HepG2 (cell line): ENCODE results near the gene FLVCR1. TPM values are rescaled to one million over a fixed set of nuclear protein-coding genes. Genes with fewer than 3 reads are reported as not detected.

ENCODE experiments used
- ATAC-seq: fragments of 200-7000 bp; cut with Tn5 transposase; 3 replicates; pipeline ENCODE4 v1.9.1; 2020; ENCODE audit warnings: mild to moderate bottlenecking, moderate library complexity
- BruUV-seq: library from RNA; stranded (reverse); fragments of 400-500 nt; replicated peaks from 2 replicates; lab custom pipeline; 2021; lab: Mats Ljungman, UMichigan
- CTCF ChIA-PET: fragments of 300-600 bp; formaldehyde crosslinking; extraction: SDS; loops from one replicate; lab custom pipeline; 2021; ENCODE audit warnings: low total read pairs, inconsistent platforms, low intra/inter-chr PET ratio; lab: Yijun Ruan, JAX
- POLR2A ChIA-PET: fragments of 350-600 bp; sonication (Branson Sonifier 250); formaldehyde crosslinking; loops from one replicate; lab custom pipeline; 2020; ENCODE audit warnings: antibody characterized with exemption, inconsistent platforms; lab: Yijun Ruan, JAX
- DNase-seq: peaks from one replicate; pipeline ENCODE4 v3.0.0-alpha.2; 2015; ENCODE audit warnings: low spot score
- FAIRE-seq: peaks from 3 replicates; lab custom pipeline; 2011; peaks lifted over from hg19 to GRCh38; lab: Jason Lieb, UNC
- H2AFZ ChIP-seq: one replicate; pipeline ENCODE4 v1.6.1; 2011; ENCODE audit warnings: low read length, inconsistent platforms
- H3K27ac ChIP-seq: fragments of 300-600 bp; 3 replicates; pipeline ENCODE4 v1.8.0; 2011; ENCODE audit warnings: mixed run types, mild to moderate bottlenecking, mixed read lengths, low read length, inconsistent platforms; ENCODE audit not compliant: insufficient read depth; ENCODE audit errors: extremely low read length
- H3K27me3 ChIP-seq, 2 experiments: fragments of 200-600 bp in 1 of 2; 2 replicates in 1 of 2; 3 replicates in 1 of 2; pipeline versions ENCODE4 v1.6.0 to v1.8.0; 2011; ENCODE audit warnings: low read length in 2 of 2, mild to moderate bottlenecking in 2 of 2, moderate library complexity in 2 of 2, inconsistent platforms in 1 of 2; ENCODE audit not compliant: insufficient read depth in 2 of 2, control insufficient read depth in 1 of 2
- H3K36me3 ChIP-seq, 2 experiments: fragments of 200-600 bp in 1 of 2; replicated peaks in 1 of 2; 2 replicates in 1 of 2; 3 replicates in 1 of 2; pipeline versions ENCODE4 v1.5.1 to v1.8.0; 2011; ENCODE audit warnings: low read length in 2 of 2, inconsistent platforms in 1 of 2; ENCODE audit not compliant: insufficient read depth in 2 of 2, control insufficient read depth in 1 of 2
- H3K4me1 ChIP-seq: 2 replicates; pipeline ENCODE4 v1.5.1; 2012; ENCODE audit warnings: low read length, inconsistent platforms; ENCODE audit not compliant: insufficient read depth
- H3K4me2 ChIP-seq: 2 replicates; pipeline ENCODE4 v1.6.0; 2011; ENCODE audit warnings: low read depth, low read length, inconsistent platforms
- H3K4me3 ChIP-seq, 3 experiments: fragments of 200-600 bp in 1 of 3; sonication (generic), shearing (Covaris generic) in 1 of 3; replicated peaks in 1 of 3; 2 replicates each; pipeline ENCODE4 v1.5.1; 2011 to 2016; ENCODE audit warnings: low read length in 3 of 3, inconsistent platforms in 2 of 3, low read depth in 2 of 3, mild to moderate bottlenecking in 2 of 3, control low read depth in 1 of 3, mixed read lengths in 1 of 3; ENCODE audit not compliant: insufficient read depth in 1 of 3
- H3K79me2 ChIP-seq: one replicate; pipeline ENCODE4 v1.6.1; 2011; ENCODE audit warnings: low read length, inconsistent platforms; ENCODE audit not compliant: insufficient read depth
- H3K9ac ChIP-seq: 2 replicates; pipeline ENCODE4 v1.6.0; 2011; ENCODE audit warnings: mild to moderate bottlenecking, low read depth, low read length, inconsistent platforms; ENCODE audit not compliant: insufficient read depth
- H3K9me3 ChIP-seq: 2 replicates; pipeline ENCODE4 v1.5.1; 2012; ENCODE audit warnings: mild to moderate bottlenecking, low read length
- H4K20me1 ChIP-seq: 2 replicates; pipeline ENCODE4 v1.6.0; 2011; ENCODE audit warnings: inconsistent platforms, mild to moderate bottlenecking, low read length, moderate library complexity; ENCODE audit not compliant: insufficient read depth
- ELF3 ChIP-seq: IDR thresholded peaks from 2 replicates; pipeline ENCODE4 v1.6.1; 2016; ENCODE audit warnings: missing genetic modification reagents, missing compliant biosample characterization
- GATA4 ChIP-seq: sonication (generic); IDR thresholded peaks from 2 replicates; pipeline ENCODE4 v1.6.1; 2016; ENCODE audit warnings: antibody characterized with exemption, low read depth, borderline replicate concordance
- LRRFIP1 ChIP-seq: sonication (generic); formaldehyde crosslinking; conservative IDR thresholded peaks from 2 replicates; pipeline ENCODE4 v1.4.0; 2020; ENCODE audit warnings: missing genetic modification reagents
- MLXIP ChIP-seq: sonication (generic); formaldehyde crosslinking; IDR thresholded peaks from 2 replicates; pipeline ENCODE4 v1.9.0; 2021; ENCODE audit warnings: missing genetic modification reagents, borderline replicate concordance
- NRL ChIP-seq: sonication (generic); formaldehyde crosslinking; IDR thresholded peaks from 2 replicates; pipeline ENCODE4 v1.5.0; 2020; ENCODE audit warnings: missing genetic modification reagents, mild to moderate bottlenecking, moderate library complexity, borderline replicate concordance
- ZBTB43 ChIP-seq: sonication (generic); formaldehyde crosslinking; conservative IDR thresholded peaks from 2 replicates; pipeline ENCODE4 v1.4.0; 2020; ENCODE audit warnings: missing genetic modification reagents
- ZNF383 ChIP-seq: sonication (generic); formaldehyde crosslinking; IDR thresholded peaks from 2 replicates; pipeline ENCODE4 v1.4.0; 2020; ENCODE audit warnings: missing genetic modification reagents, mild to moderate bottlenecking, borderline replicate concordance
- ZNF672 ChIP-seq: sonication (generic); formaldehyde crosslinking; IDR thresholded peaks from 2 replicates; pipeline ENCODE4 v1.8.1; 2022; ENCODE audit warnings: missing genetic modification reagents
- ZSCAN12 ChIP-seq: sonication (generic); formaldehyde crosslinking; IDR thresholded peaks from 2 replicates; pipeline ENCODE4 v1.9.0; 2021; ENCODE audit warnings: mild to moderate bottlenecking, missing genetic modification reagents
- WGBS: methylation state at CpG from one replicate; pipeline ENCODE4 v1.1.6; 2017; ENCODE audit warnings: low lambda C conversion rate; 5-methylcytosine and 5-hydroxymethylcytosine counted together
- in situ Hi-C: cut with HindIII; loops from 2 replicates; pipeline ENCODE4 v1.10.0; 2017; ENCODE audit warnings: low pct_unique_long_range_greater_than_20kb; ENCODE audit not compliant: extremely low pct_ligation_motif_present
- intact Hi-C: fragments of 100-400 bp; cut with micrococcal nuclease; formaldehyde crosslinking; loops from one replicate; pipeline ENCODE4 v1.10.0; 2022; ENCODE audit not compliant: unreplicated experiment
- polyA plus RNA-seq, 8 experiments: library from polyadenylated mRNA; depleted of rRNA in 3 of 8; stranded (reverse) in 7 of 8; unstranded in 1 of 8; fragments of >200 nt; fragmentation: Illumina TruSeq in 4 of 8; extraction: Trizol in 4 of 8; gene quantifications; 2 replicates each; pipeline versions ENCODE4 v1.2.1 to v1.2.3, GENCODE V29; 2011 to 2016; ENCODE audit warnings: low read depth in 4 of 8, missing spikeins in 1 of 8, mixed read lengths in 1 of 8; ENCODE audit not compliant: insufficient read depth in 1 of 8
- total RNA-seq, 5 experiments: library from RNA; depleted of rRNA; stranded (reverse); fragments of >200 nt; fragmentation: Illumina TruSeq; extraction: Trizol; gene quantifications; 2 replicates each; pipeline ENCODE4 v1.2.3, GENCODE V29; 2016; ENCODE audit warnings: low read depth in 1 of 5

Gene FLVCR1
- total and polyA plus RNA-seq, 2 of the 13 experiments (the other 11 are each of a cell fraction or from before 2014, with no cell fraction given) = 14.8 to 39.8 TPM

GRCh38 chr1:212884592-212884991 lies 26.5 kb downstream of the FLVCR1 start:
- CTCF ChIA-PET = no interaction called here
- peaks cover 10 to 74% of the 10 kb centered on the region in 2 experiments for H3K36me3 ChIP-seq
- H2AFZ ChIP-seq = no peak overlapping the region

More at GRCh38 chr1:212884592-212884991, 26.5 kb downstream of the FLVCR1 start:
- 83% methylated on average over 4 of the region's 4 CpGs for WGBS
- Histone ChIP-seq H3K27me3 (no peaks in the 10 kb centered on the region), H4K20me1 (no peaks in the 10 kb centered on the region), H3K4me3 (no peak overlapping the region), H3K79me2 (peaks cover 3% of the 10 kb centered on the region), H3K9ac (no peak overlapping the region), H3K27ac (no peak overlapping the region), H3K4me2 (no peak overlapping the region), H3K9me3 (no peaks in the 10 kb centered on the region), H3K4me1 (no peaks in the 10 kb centered on the region)
- BruUV-seq = no TSS peak
- TF ChIP-seq GATA4 = no peak
- TF ChIP-seq ZSCAN12 = no peak
- TF ChIP-seq ZNF672 = no peak
- no peak for TF ChIP-seq MLXIP (CRISPR knock-in tag)
- TF ChIP-seq ELF3 = no peak
- TF ChIP-seq ZBTB43 (CRISPR knock-in tag) = no peak
- no peak for TF ChIP-seq NRL (CRISPR knock-in tag)
- no peak for TF ChIP-seq LRRFIP1 (CRISPR knock-in tag)
- no peak for TF ChIP-seq ZNF383 (CRISPR knock-in tag)
- DNase-seq = no peak
- in situ Hi-C loops = no loop called here
- intact Hi-C loops = no loop called here
- no peak for ATAC-seq
- POLR2A ChIA-PET = no interaction called here
- FAIRE-seq = no peak
